Body of pancreas (tissue), 4 donors: ENCODE results near the gene CAPN1. TPM values are rescaled to one million over a fixed set of nuclear protein-coding genes. Genes with fewer than 3 reads are reported as not detected.
"Not testable (repeated sequence)": the region's sequence is repeated elsewhere in the genome, so short reads cannot be mapped to it uniquely, and the experiment has no call there.

Experiments
- ATAC-seq: fragments of 150-250 bp; one replicate; pipeline ENCODE4 v1.9.1; 2016
- DNase-seq, 4 donors: peaks; one replicate each; pipeline ENCODE4 v3.0.0-alpha.2; 2019
- H3K27ac ChIP-seq, 4 donors: fragments of 200-600 bp; sonication (generic); 1 replicate in 3 of 4; 2 replicates in 1 of 4; pipeline versions ENCODE4 v1.5.1 to v1.6.1; 2016 to 2019; ENCODE audit warnings: mild to moderate bottlenecking in 1 of 4, mixed read lengths in 1 of 4, moderate library complexity in 1 of 4
- H3K27me3 ChIP-seq, 2 donors: fragments of 200-600 bp; sonication (generic); one replicate each; pipeline ENCODE4 v1.6.0; 2016; ENCODE audit warnings: mild to moderate bottlenecking in 1 of 2
- H3K36me3 ChIP-seq, 2 donors: fragments of 200-600 bp; sonication (generic); replicated peaks in 1 of 2; 2 replicates each; pipeline ENCODE4 v1.5.1; 2016; ENCODE audit warnings: low read depth in 2 of 2; ENCODE audit not compliant: insufficient read depth in 1 of 2
- H3K4me1 ChIP-seq: fragments of 200-600 bp; sonication (generic); one replicate; pipeline ENCODE4 v1.6.0; 2016
- H3K4me3 ChIP-seq, 2 donors: fragments of 200-600 bp; sonication (generic); 1 replicate in 1 of 2; 2 replicates in 1 of 2; pipeline ENCODE4 v1.5.1; 2016 to 2019
- H3K9me3 ChIP-seq, 3 donors: fragments of 200-600 bp; sonication (generic); 1 replicate in 2 of 3; 2 replicates in 1 of 3; pipeline ENCODE4 v1.5.1; 2016
- CTCF ChIP-seq, 7 experiments: fragments of 450-650 bp in 4 of 7; fragments of 200-600 bp in 3 of 7; sonication (generic) in 3 of 7; IDR thresholded peaks; one replicate each; pipeline ENCODE4 v1.5.1; 2016 to 2019; ENCODE audit warnings: antibody characterized with exemption in 7 of 7
- POLR2A ChIP-seq, 3 donors: fragments of 450-650 bp; IDR thresholded peaks; one replicate each; pipeline ENCODE4 v1.6.1; 2016; ENCODE audit warnings: antibody characterized with exemption in 3 of 3, mild to moderate bottlenecking in 2 of 3
- WGBS, 2 donors: methylation state at CpG; one replicate each; pipeline ENCODE4 v1.1.5; 2017; 5-methylcytosine and 5-hydroxymethylcytosine counted together
- intact Hi-C: fragments of 100-400 bp; cut with DNase I; formaldehyde crosslinking; loops from one replicate; pipeline ENCODE4 v1.15.1; 2023
- total RNA-seq, 2 donors: library from RNA; depleted of rRNA; stranded (reverse); fragments of >200 nt; gene quantifications; one replicate each; pipeline ENCODE4 v1.1.0, GENCODE V29; 2016

CAPN1 gene
- total RNA-seq, 2 donors from 2014 or later: 142 to 245 TPM

GRCh38 chr11:65226103-65226442 lies 44.3 kb downstream of the CAPN1 start:
- TF ChIP-seq POLR2A (IDR thresholded peaks at IDR 0.05) (no peak), CTCF (IDR thresholded peaks at IDR 0.05) (no peak)
- intact Hi-C loops: no loop called here
- WGBS, 2 donors: 32 to 47% methylated on average over 7 of the region's 7 CpGs
- H3K27ac ChIP-seq: no peak overlapping the region
- peaks cover 15% of the 10 kb centered on the region for H3K4me1 ChIP-seq
- H3K9me3 ChIP-seq: no peaks in the 10 kb centered on the region
- no peak overlapping the region for H3K4me3 ChIP-seq
- ATAC-seq (no peak), DNase-seq (no peak)
- no peaks in the 10 kb centered on the region for H3K36me3 ChIP-seq
- H3K27me3 ChIP-seq: no peaks in the 10 kb centered on the region

GRCh38 chr11:65227879-65228278 lies 46.2 kb downstream of the CAPN1 start:
- no peaks in the 10 kb centered on the region for H3K27me3 ChIP-seq
- H3K4me1 ChIP-seq: peaks cover 15% of the 10 kb centered on the region
- no peak for ATAC-seq
- no peak for TF ChIP-seq CTCF (IDR thresholded peaks at IDR 0.05)
- no peak for TF ChIP-seq POLR2A (IDR thresholded peaks at IDR 0.05)
- intact Hi-C loops: no loop called here
- no peak overlapping the region for H3K27ac ChIP-seq
- no peaks in the 10 kb centered on the region for H3K36me3 ChIP-seq
- no peaks in the 10 kb centered on the region for H3K9me3 ChIP-seq
- WGBS, 2 donors: 64 to 74% methylated on average over 2 of the region's 2 CpGs
- no peak overlapping the region for H3K4me3 ChIP-seq
- no peak for DNase-seq

GRCh38 chr11:65236194-65237059 lies 54.7 kb downstream of the CAPN1 start:
- H3K27me3 ChIP-seq: no peaks in the 10 kb centered on the region
- TF ChIP-seq POLR2A (IDR thresholded peaks at IDR 0.05) (no peak), CTCF (IDR thresholded peaks at IDR 0.05) (no peak)
- H3K4me1 ChIP-seq: no peaks in the 10 kb centered on the region
- ATAC-seq: no peak
- H3K27ac ChIP-seq: no peak overlapping the region
- intact Hi-C loops: no loop called here
- no peaks in the 10 kb centered on the region for H3K36me3 ChIP-seq
- no peak for DNase-seq
- no peaks in the 10 kb centered on the region for H3K9me3 ChIP-seq
- no peak overlapping the region for H3K4me3 ChIP-seq
- WGBS, 2 donors: 68 to 76% methylated on average over 13 to 22 of the region's 23 CpGs

GRCh38 chr11:65238302-65238701 lies 56.6 kb downstream of the CAPN1 start:
- H3K27me3 ChIP-seq, H3K27ac ChIP-seq, H3K4me1 ChIP-seq, H3K36me3 ChIP-seq, H3K4me3 ChIP-seq, H3K9me3 ChIP-seq, intact Hi-C loops, DNase-seq, ATAC-seq: not testable (repeated sequence)
- 59 to 71% methylated on average over 4 of the region's 6 CpGs for WGBS, 2 donors

GRCh38 chr11:65241134-65241533 lies 59.4 kb downstream of the CAPN1 start:
- Histone ChIP-seq H3K27me3 (no peaks in the 10 kb centered on the region), H3K27ac (no peak overlapping the region), H3K36me3 (no peaks in the 10 kb centered on the region), H3K4me1 (no peaks in the 10 kb centered on the region), H3K9me3 (no peaks in the 10 kb centered on the region), H3K4me3 (no peak overlapping the region)
- DNase-seq (no peak), ATAC-seq (no peak)
- TF ChIP-seq POLR2A (IDR thresholded peaks at IDR 0.05): no peak
- TF ChIP-seq CTCF (IDR thresholded peaks at IDR 0.05): no peak
- intact Hi-C loops: no loop called here
- WGBS, 2 donors: 64 to 72% methylated on average over 5 of the region's 5 CpGs
